Testis (tissue), 3 donors: Measurements from ENCODE around the gene NPSR1. TPM values are rescaled to one million over a fixed set of nuclear protein-coding genes. Genes with fewer than 3 reads are reported as not detected.

Experiments used
- DNase-seq: peaks from one replicate; pipeline ENCODE4 v3.0.0-alpha.2; 2019
- H3K27ac ChIP-seq, 2 donors: fragments of 200-600 bp; sonication (generic); one replicate each; pipeline ENCODE4 v1.5.1; 2019
- H3K27me3 ChIP-seq: fragments of 200-600 bp; sonication (generic); one replicate; pipeline ENCODE4 v1.5.1; 2019
- H3K36me3 ChIP-seq: fragments of 200-600 bp; sonication (generic); one replicate; pipeline ENCODE4 v1.5.1; 2017; ENCODE audit warnings: low read depth; ENCODE audit errors: missing control alignments
- H3K4me1 ChIP-seq: fragments of 200-600 bp; sonication (generic); one replicate; pipeline ENCODE4 v1.5.1; 2019
- H3K4me3 ChIP-seq, 2 donors: fragments of 200-600 bp; sonication (generic); one replicate each; pipeline ENCODE4 v1.5.1; 2017 to 2019
- H3K9me3 ChIP-seq: fragments of 200-600 bp; sonication (generic); one replicate; pipeline ENCODE4 v1.5.1; 2017
- CTCF ChIP-seq, 3 experiments: fragments of 450-650 bp in 2 of 3; fragments of 200-600 bp in 1 of 3; sonication (generic) in 1 of 3; IDR thresholded peaks; one replicate each; pipeline ENCODE4 v1.5.1; 2016 to 2019; ENCODE audit warnings: antibody characterized with exemption in 3 of 3, mild to moderate bottlenecking in 2 of 3, moderate library complexity in 1 of 3
- POLR2A ChIP-seq: fragments of 450-650 bp; IDR thresholded peaks from one replicate; pipeline ENCODE4 v1.6.1; 2017; ENCODE audit warnings: antibody characterized with exemption, mild to moderate bottlenecking, moderate library complexity
- WGBS, 2 donors: methylation state at CpG; one replicate each; pipeline ENCODE4 v1.1.5; 2018; 5-methylcytosine and 5-hydroxymethylcytosine counted together
- intact Hi-C: fragments of 100-400 bp; cut with DNase I; formaldehyde crosslinking; loops from one replicate; pipeline ENCODE4 v1.15.1; 2023; ENCODE audit warnings: low total_unique reads
- polyA plus RNA-seq: library from polyadenylated mRNA; stranded (reverse); fragments of 350-450 nt; fragmentation: Illumina TruSeq; extraction: RNeasy Lipid Tissue Mini Kit (QIAGEN cat#74804); gene quantifications from one replicate; pipeline ENCODE4 v1.2.3, GENCODE V29; 2014; ENCODE audit warnings: low read depth, low replicate concordance; ENCODE audit not compliant: insufficient read depth
- total RNA-seq, 2 donors: library from RNA; depleted of rRNA; stranded (reverse); fragments of >200 nt; gene quantifications; one replicate each; pipeline ENCODE4 v1.2.3, GENCODE V29; 2016

Gene NPSR1
- total and polyA plus RNA-seq, 3 donors from 2014 or later = 0.25 to 0.54 TPM; not detected in 1

GRCh38 chr7:34821932-34822558 is 164.0 kb downstream of the NPSR1 start:
- H3K36me3 ChIP-seq = no peaks in the 10 kb centered on the region
- peak overlapping the region in 1 of 2 donors; percentile 12 for H3K4me3 ChIP-seq
- no peak for TF ChIP-seq POLR2A
- H3K9me3 ChIP-seq = no peaks in the 10 kb centered on the region
- no peak for DNase-seq
- intact Hi-C loops = no loop called here
- H3K4me1 ChIP-seq = no peaks in the 10 kb centered on the region
- no peak overlapping the region for H3K27ac ChIP-seq
- no peaks in the 10 kb centered on the region for H3K27me3 ChIP-seq
- WGBS, 2 donors = 45 to 57% methylated on average over 16 of the region's 16 CpGs

- Histone ChIP-seq H3K27ac (no peak overlapping the region), H3K9me3 (no peaks in the 10 kb centered on the region), H3K27me3 (no peaks in the 10 kb centered on the region), H3K4me3 (no peak overlapping the region), H3K36me3 (no peaks in the 10 kb centered on the region), H3K4me1 (no peaks in the 10 kb centered on the region)
- DNase-seq = peak; percentile 72
- intact Hi-C loops = no loop called here
- 65 to 68% methylated on average over 7 of the region's 7 CpGs for WGBS, 2 donors
- TF ChIP-seq CTCF (IDR thresholded peaks at IDR 0.05) (peak; percentile 24 to 86 (median 64)), POLR2A (no peak)
Observed at GRCh38 chr7:34823650-34824258, 165.7 kb downstream of the NPSR1 start.

- Histone ChIP-seq H3K27ac (no peak overlapping the region), H3K27me3 (no peaks in the 10 kb centered on the region), H3K4me1 (no peaks in the 10 kb centered on the region), H3K9me3 (no peaks in the 10 kb centered on the region), H3K36me3 (no peaks in the 10 kb centered on the region), H3K4me3 (no peak overlapping the region)
- no peak for DNase-seq
- WGBS, 2 donors = 94 to 100% methylated on average over 2 of the region's 2 CpGs
- TF ChIP-seq POLR2A = no peak
- no peak for TF ChIP-seq CTCF (IDR thresholded peaks at IDR 0.05)
- intact Hi-C loops = no loop called here
Observed at GRCh38 chr7:34825221-34825620, 167.2 kb downstream of the NPSR1 start.

GRCh38 chr7:34830390-34830789 is 172.4 kb downstream of the NPSR1 start:
- H3K36me3 ChIP-seq = no peaks in the 10 kb centered on the region
- intact Hi-C loops = no loop called here
- no peaks in the 10 kb centered on the region for H3K4me1 ChIP-seq
- WGBS, 2 donors = 75 to 90% methylated on average over 3 of the region's 3 CpGs
- DNase-seq = no peak
- TF ChIP-seq CTCF (IDR thresholded peaks at IDR 0.05) = no peak
- no peak for TF ChIP-seq POLR2A
- H3K27me3 ChIP-seq = no peaks in the 10 kb centered on the region
- H3K4me3 ChIP-seq = no peak overlapping the region
- H3K9me3 ChIP-seq = no peaks in the 10 kb centered on the region
- no peak overlapping the region for H3K27ac ChIP-seq

GRCh38 chr7:34831436-34831835 is 173.4 kb downstream of the NPSR1 start:
- no peak overlapping the region for H3K27ac ChIP-seq
- TF ChIP-seq POLR2A = no peak
- no peaks in the 10 kb centered on the region for H3K36me3 ChIP-seq
- no peaks in the 10 kb centered on the region for H3K4me1 ChIP-seq
- WGBS, 2 donors = 81 to 87% methylated on average over 1 of the region's 1 CpG
- no peaks in the 10 kb centered on the region for H3K27me3 ChIP-seq
- no peak for DNase-seq
- no peak overlapping the region for H3K4me3 ChIP-seq
- H3K9me3 ChIP-seq = no peaks in the 10 kb centered on the region
- intact Hi-C loops = no loop called here

- H3K36me3 ChIP-seq = no peaks in the 10 kb centered on the region
- intact Hi-C loops = no loop called here
- TF ChIP-seq POLR2A (no peak), CTCF (IDR thresholded peaks at IDR 0.05) (no peak)
- no peak for DNase-seq
- no peaks in the 10 kb centered on the region for H3K4me1 ChIP-seq
- WGBS, 2 donors = 91 to 93% methylated on average over 3 of the region's 3 CpGs
- H3K9me3 ChIP-seq = no peaks in the 10 kb centered on the region
- no peak overlapping the region for H3K27ac ChIP-seq
- H3K4me3 ChIP-seq = no peak overlapping the region
- H3K27me3 ChIP-seq = no peaks in the 10 kb centered on the region
Observed at GRCh38 chr7:34832020-34832419, 174.0 kb downstream of the NPSR1 start.
